GM18507 (cell line): ENCODE data around the gene ADARB2.

Experiments
- DNase-seq: peaks from one replicate; pipeline ENCODE4 v3.0.0; 2011; ENCODE audit warnings: low read depth; ENCODE audit not compliant: insufficient read length; ENCODE audit errors: extremely low spot score
- FAIRE-seq: peaks from 2 replicates; lab custom pipeline; 2011; peaks lifted over from hg19 to GRCh38; lab: Jason Lieb, UNC

ADARB2 gene

GRCh38 chr10:1651270-1651966 lies 85.9 kb downstream of the ADARB2 start:
- DNase-seq: no peak
- no peak for FAIRE-seq

GRCh38 chr10:1650542-1651269 lies 86.6 kb downstream of the ADARB2 start:
- FAIRE-seq (no peak), DNase-seq (no peak)

- DNase-seq (no peak), FAIRE-seq (no peak)
These were observed 88.7 kb downstream of the ADARB2 start for GRCh38 chr10:1648648-1649047.

GRCh38 chr10:1646332-1646731 lies 91.0 kb downstream of the ADARB2 start:
- FAIRE-seq (no peak), DNase-seq (no peak)

- DNase-seq (no peak), FAIRE-seq (no peak)
These were observed 91.4 kb downstream of the ADARB2 start for GRCh38 chr10:1645896-1646295.

- FAIRE-seq (no peak), DNase-seq (no peak)
These were observed 93.1 kb downstream of the ADARB2 start for GRCh38 chr10:1644191-1644711.

- FAIRE-seq (no peak), DNase-seq (no peak)
These were observed 93.5 kb downstream of the ADARB2 start for GRCh38 chr10:1643908-1644179.

- FAIRE-seq: peak; percentile 70
- DNase-seq: peak; percentile 8
These were observed 94.0 kb downstream of the ADARB2 start for GRCh38 chr10:1643161-1643907.

- FAIRE-seq: no peak
These were observed 94.6 kb downstream of the ADARB2 start for GRCh38 chr10:1642600-1643160.

GRCh38 chr10:1641402-1641801 lies 95.9 kb downstream of the ADARB2 start:
- DNase-seq (no peak), FAIRE-seq (no peak)

More at GRCh38 chr10:1642600-1643160, 94.6 kb downstream of the ADARB2 start:
- DNase-seq: no peak

GRCh38 chr10:1638889-1639419 lies 98.4 kb downstream of the ADARB2 start:
- FAIRE-seq (no peak), DNase-seq (no peak)

GRCh38 chr10:1635340-1635739 lies 102.0 kb downstream of the ADARB2 start:
- no peak for DNase-seq
- FAIRE-seq: no peak

GRCh38 chr10:1634239-1634638 lies 103.1 kb downstream of the ADARB2 start:
- no peak for FAIRE-seq
- no peak for DNase-seq

GRCh38 chr10:1633783-1634182 lies 103.5 kb downstream of the ADARB2 start:
- DNase-seq: no peak
- no peak for FAIRE-seq

- no peak for FAIRE-seq
- DNase-seq: no peak
These were observed 104.7 kb downstream of the ADARB2 start for GRCh38 chr10:1632596-1632995.

GRCh38 chr10:1632141-1632540 lies 105.2 kb downstream of the ADARB2 start:
- DNase-seq (no peak), FAIRE-seq (no peak)

GRCh38 chr10:1631282-1631681 lies 106.0 kb downstream of the ADARB2 start:
- DNase-seq: no peak

GRCh38 chr10:1630304-1630703 lies 107.0 kb downstream of the ADARB2 start:
- FAIRE-seq (no peak), DNase-seq (no peak)

More at GRCh38 chr10:1631282-1631681, 106.0 kb downstream of the ADARB2 start:
- no peak for FAIRE-seq

- DNase-seq (no peak), FAIRE-seq (no peak)
These were observed 107.8 kb downstream of the ADARB2 start for GRCh38 chr10:1629326-1630198.
